Neural progenitor cell (in vitro differentiated cells): ENCODE results near the gene LYRM2. TPM values are rescaled to one million over a fixed set of nuclear protein-coding genes. Genes with fewer than 3 reads are reported as not detected.

Experiments
- DNase-seq: peaks from one replicate; pipeline ENCODE4 v3.0.0-alpha.2; 2016; ENCODE audit warnings: low spot score
- H2AFZ ChIP-seq: fragments of 200-600 bp; sonication (generic); replicated peaks from 2 replicates; pipeline ENCODE4 v1.6.1; 2016; ENCODE audit warnings: antibody characterized with exemption
- H3F3A ChIP-seq: fragments of 200-600 bp; sonication (generic); 2 replicates; pipeline ENCODE4 v1.6.1; 2016; ENCODE audit warnings: antibody characterized with exemption, low read depth
- H3K27ac ChIP-seq: fragments of 200-600 bp; sonication (generic); 2 replicates; pipeline ENCODE4 v1.5.1; 2016; ENCODE audit warnings: mild to moderate bottlenecking
- H3K27me3 ChIP-seq: fragments of 200-600 bp; sonication (generic); 2 replicates; pipeline ENCODE4 v1.6.1; 2016; ENCODE audit warnings: mild to moderate bottlenecking, moderate library complexity
- H3K36me3 ChIP-seq: fragments of 200-600 bp; sonication (generic); 2 replicates; pipeline ENCODE4 v1.5.1; 2016
- H3K4me1 ChIP-seq: fragments of 200-600 bp; sonication (generic); 2 replicates; pipeline ENCODE4 v1.6.1; 2016; ENCODE audit warnings: mixed run types
- H3K4me2 ChIP-seq: fragments of 200-600 bp; sonication (generic); 2 replicates; pipeline ENCODE4 v1.6.1; 2016
- H3K4me3 ChIP-seq: fragments of 200-600 bp; sonication (generic); 2 replicates; pipeline ENCODE4 v1.5.1; 2016
- H3K79me2 ChIP-seq: fragments of 200-600 bp; sonication (generic); 2 replicates; pipeline ENCODE4 v1.6.1; 2016; ENCODE audit warnings: low read depth
- H3K9ac ChIP-seq: fragments of 200-600 bp; sonication (generic); 2 replicates; pipeline ENCODE4 v1.6.1; 2016
- H3K9me3 ChIP-seq: fragments of 200-600 bp; sonication (generic); 2 replicates; pipeline ENCODE4 v1.5.1; 2016; ENCODE audit warnings: low read depth
- H4K20me1 ChIP-seq: fragments of 200-600 bp; sonication (generic); 2 replicates; pipeline ENCODE4 v1.6.1; 2016; ENCODE audit warnings: low read depth
- H3K27ac Mint-ChIP-seq: 3 replicates; pipeline ENCODE4 v1.8.0; 2021; ENCODE audit warnings: mixed read lengths
- H3K27me3 Mint-ChIP-seq: 2 replicates; pipeline ENCODE4 v1.8.0; 2022; ENCODE audit warnings: low read depth, mild to moderate bottlenecking, inconsistent platforms, moderate library complexity, mixed read lengths; ENCODE audit not compliant: insufficient read depth
- H3K36me3 Mint-ChIP-seq: 3 replicates; pipeline ENCODE4 v1.8.0; 2021; ENCODE audit warnings: mixed read lengths
- H3K4me1 Mint-ChIP-seq: 3 replicates; pipeline ENCODE4 v1.8.0; 2021; ENCODE audit warnings: mixed read lengths
- H3K4me3 Mint-ChIP-seq: 3 replicates; pipeline ENCODE4 v1.8.0; 2021; ENCODE audit warnings: mild to moderate bottlenecking, moderate library complexity, mixed read lengths
- H3K9me3 Mint-ChIP-seq: 3 replicates; pipeline ENCODE4 v1.8.0; 2020; ENCODE audit warnings: mixed read lengths
- EZH2 ChIP-seq: fragments of 200-600 bp; sonication (generic); IDR thresholded peaks from 2 replicates; pipeline ENCODE4 v1.6.1; 2017; ENCODE audit warnings: antibody characterized with exemption, mild to moderate bottlenecking, moderate library complexity
- EZH2phosphoT487 ChIP-seq: fragments of 200-600 bp; sonication (generic); IDR thresholded peaks from 2 replicates; pipeline ENCODE4 v1.6.1; 2017; ENCODE audit warnings: antibody characterized with exemption
- total RNA-seq: library from RNA; depleted of rRNA; stranded (reverse); fragments of >200 nt; gene quantifications from 2 replicates; pipeline ENCODE4 v1.2.3, GENCODE V29; 2015; ENCODE audit warnings: low replicate concordance
- TF ChIP-seq, protein P1 (sequence below): fragments of 200-600 bp; sonication (generic); IDR thresholded peaks from 2 replicates; pipeline ENCODE4 v1.5.1; 2017; ENCODE audit warnings: antibody characterized with exemption, mild to moderate bottlenecking

The LYRM2 gene
- total RNA-seq, 1 donor from 2014 or later, result 37.1 TPM

DNA sequence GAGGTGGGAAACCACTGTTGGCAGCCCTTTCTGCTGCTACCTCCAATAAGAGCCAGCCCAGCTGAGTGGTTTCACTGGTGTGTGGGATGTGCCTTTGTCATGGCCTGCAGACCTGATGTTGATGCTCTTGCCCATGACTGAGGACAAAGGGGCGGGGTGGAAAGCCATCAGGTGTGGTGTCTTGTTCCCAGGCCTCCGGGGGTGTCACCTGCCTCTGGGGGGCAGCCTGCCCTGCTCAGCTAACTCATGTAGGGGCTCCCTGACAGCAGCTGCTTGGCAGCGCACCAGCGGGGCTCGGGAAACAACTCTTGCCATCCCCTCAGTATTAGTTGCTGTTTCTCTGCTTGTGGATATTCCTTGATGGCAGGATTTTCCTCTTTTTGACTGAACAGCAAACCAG lies 91.3 kb downstream of the LYRM2 start:
- Histone ChIP-seq H3K36me3 (no peaks in the 10 kb centered on the region), H3K79me2 (no peaks in the 10 kb centered on the region), H2AFZ (no peak overlapping the region), H3K9ac (no peak overlapping the region), H3K27ac (no peak overlapping the region), H3K4me3 (no peak overlapping the region), H3K4me2 (no peak overlapping the region), H3K4me1 (peaks cover 14% of the 10 kb centered on the region), H4K20me1 (no peaks in the 10 kb centered on the region), H3K9me3 (no peaks in the 10 kb centered on the region), H3F3A (no peaks in the 10 kb centered on the region), H3K27me3 (no peaks in the 10 kb centered on the region)
- TF ChIP-seq EZH2phosphoT487 (no peak), EZH2 (no peak)
- TF ChIP-seq, protein P1, sequence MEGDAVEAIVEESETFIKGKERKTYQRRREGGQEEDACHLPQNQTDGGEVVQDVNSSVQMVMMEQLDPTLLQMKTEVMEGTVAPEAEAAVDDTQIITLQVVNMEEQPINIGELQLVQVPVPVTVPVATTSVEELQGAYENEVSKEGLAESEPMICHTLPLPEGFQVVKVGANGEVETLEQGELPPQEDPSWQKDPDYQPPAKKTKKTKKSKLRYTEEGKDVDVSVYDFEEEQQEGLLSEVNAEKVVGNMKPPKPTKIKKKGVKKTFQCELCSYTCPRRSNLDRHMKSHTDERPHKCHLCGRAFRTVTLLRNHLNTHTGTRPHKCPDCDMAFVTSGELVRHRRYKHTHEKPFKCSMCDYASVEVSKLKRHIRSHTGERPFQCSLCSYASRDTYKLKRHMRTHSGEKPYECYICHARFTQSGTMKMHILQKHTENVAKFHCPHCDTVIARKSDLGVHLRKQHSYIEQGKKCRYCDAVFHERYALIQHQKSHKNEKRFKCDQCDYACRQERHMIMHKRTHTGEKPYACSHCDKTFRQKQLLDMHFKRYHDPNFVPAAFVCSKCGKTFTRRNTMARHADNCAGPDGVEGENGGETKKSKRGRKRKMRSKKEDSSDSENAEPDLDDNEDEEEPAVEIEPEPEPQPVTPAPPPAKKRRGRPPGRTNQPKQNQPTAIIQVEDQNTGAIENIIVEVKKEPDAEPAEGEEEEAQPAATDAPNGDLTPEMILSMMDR, result no peak
- Mint-ChIP-seq H3K27ac (no peak overlapping the region), H3K4me1 (peaks cover 11% of the 10 kb centered on the region), H3K27me3 (peaks cover 4% of the 10 kb centered on the region), H3K4me3 (no peak overlapping the region), H3K36me3 (peaks cover 11% of the 10 kb centered on the region), H3K9me3 (peaks cover 8% of the 10 kb centered on the region)
- no peak for DNase-seq

DNA sequence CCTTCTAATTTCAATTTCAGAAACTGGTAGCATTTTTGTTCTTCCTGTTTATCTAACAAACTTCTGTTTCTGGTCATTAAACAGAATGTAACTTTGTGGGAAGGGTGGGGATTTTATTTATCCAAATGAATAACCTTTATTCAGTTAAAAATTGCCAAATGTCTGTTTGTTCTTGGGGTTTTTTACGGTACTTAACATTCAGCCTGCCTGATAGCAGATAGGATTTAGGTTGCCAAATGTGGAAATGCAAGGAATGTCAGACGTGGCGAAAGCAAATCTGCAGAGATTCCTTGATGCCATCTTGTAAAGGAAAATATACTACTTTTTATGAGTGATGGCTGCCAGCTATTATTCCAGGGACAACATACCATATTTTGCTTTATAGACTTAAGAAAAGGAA lies 95.7 kb downstream of the LYRM2 start:
- no peak for DNase-seq
- no peaks in the 10 kb centered on the region for H3F3A ChIP-seq
- Mint-ChIP-seq H3K27me3 (peaks cover 4% of the 10 kb centered on the region), H3K4me3 (no peak overlapping the region), H3K4me1 (peaks cover 5% of the 10 kb centered on the region), H3K9me3 (peaks cover 8% of the 10 kb centered on the region), H3K36me3 (peaks cover 11% of the 10 kb centered on the region), H3K27ac (no peak overlapping the region)
- no peaks in the 10 kb centered on the region for H4K20me1 ChIP-seq
- H3K9me3 ChIP-seq, result no peaks in the 10 kb centered on the region
- no peak overlapping the region for H3K9ac ChIP-seq
- no peak overlapping the region for H3K4me2 ChIP-seq
- H3K79me2 ChIP-seq, result no peaks in the 10 kb centered on the region
- no peak overlapping the region for H3K27ac ChIP-seq
- no peaks in the 10 kb centered on the region for H3K27me3 ChIP-seq
- H3K4me1 ChIP-seq, result peaks cover 14% of the 10 kb centered on the region
- TF ChIP-seq EZH2 (no peak), EZH2phosphoT487 (no peak)
- TF ChIP-seq, protein P1, result no peak
- no peak overlapping the region for H3K4me3 ChIP-seq
- H3K36me3 ChIP-seq, result no peaks in the 10 kb centered on the region
- H2AFZ ChIP-seq, result no peak overlapping the region

- H3K4me3 ChIP-seq, result no peak overlapping the region
- TF ChIP-seq, protein P1, result no peak
- no peak for TF ChIP-seq EZH2phosphoT487
- Mint-ChIP-seq H3K4me3 (no peak overlapping the region), H3K9me3 (peaks cover 8% of the 10 kb centered on the region), H3K36me3 (peaks cover 11% of the 10 kb centered on the region), H3K27me3 (peaks cover 4% of the 10 kb centered on the region), H3K27ac (no peak overlapping the region), H3K4me1 (peaks cover 5% of the 10 kb centered on the region)
- no peak for DNase-seq
- no peak overlapping the region for H3K27ac ChIP-seq
- no peaks in the 10 kb centered on the region for H3F3A ChIP-seq
- peaks cover 14% of the 10 kb centered on the region for H3K4me1 ChIP-seq
- no peak overlapping the region for H3K4me2 ChIP-seq
- no peaks in the 10 kb centered on the region for H3K27me3 ChIP-seq
- H2AFZ ChIP-seq, result no peak overlapping the region
- H3K9me3 ChIP-seq, result no peaks in the 10 kb centered on the region
- H3K9ac ChIP-seq, result no peak overlapping the region
- no peaks in the 10 kb centered on the region for H3K79me2 ChIP-seq
- no peaks in the 10 kb centered on the region for H4K20me1 ChIP-seq
- H3K36me3 ChIP-seq, result no peaks in the 10 kb centered on the region
These were observed 96.3 kb downstream of the LYRM2 start for GRCh38 chr6:89542081-89542857.
